PC-3 (cell line): ENCODE data around the gene ZNF322.
"Not testable (repeated sequence)": the region's sequence is repeated elsewhere in the genome, so short reads cannot be mapped to it uniquely, and the experiment has no call there.

Experiments
- EZH2phosphoT487 ChIP-seq: fragments of 300-600 bp; sonication (generic); IDR thresholded peaks from 2 replicates; pipeline ENCODE4 v1.6.1; 2018; ENCODE audit warnings: mild to moderate bottlenecking, antibody characterized with exemption, low read length, borderline replicate concordance
- TF ChIP-seq, protein P1 (sequence below): fragments of 300-600 bp; sonication (generic); conservative IDR thresholded peaks from 2 replicates; pipeline ENCODE4 v1.5.1; 2017; ENCODE audit warnings: antibody characterized with exemption, low read depth, mild to moderate bottlenecking, low read length

DNA sequence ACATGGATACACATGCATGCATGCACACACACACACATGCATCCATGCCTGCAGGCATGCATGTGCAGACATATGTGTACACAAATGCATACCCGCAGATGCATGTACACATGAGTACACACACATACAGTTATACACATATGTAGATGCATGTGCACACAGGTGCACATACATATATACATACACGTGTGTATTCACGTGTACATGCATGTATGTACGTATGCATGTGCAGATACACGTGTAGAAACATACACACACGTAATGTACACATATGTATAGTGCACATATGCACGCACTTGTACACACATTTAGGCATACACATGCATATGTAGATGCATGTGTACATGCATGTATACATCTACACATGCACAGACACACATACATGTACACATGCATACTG lies 11.0 kb upstream of the ZNF322 start:
- TF ChIP-seq, protein P1, sequence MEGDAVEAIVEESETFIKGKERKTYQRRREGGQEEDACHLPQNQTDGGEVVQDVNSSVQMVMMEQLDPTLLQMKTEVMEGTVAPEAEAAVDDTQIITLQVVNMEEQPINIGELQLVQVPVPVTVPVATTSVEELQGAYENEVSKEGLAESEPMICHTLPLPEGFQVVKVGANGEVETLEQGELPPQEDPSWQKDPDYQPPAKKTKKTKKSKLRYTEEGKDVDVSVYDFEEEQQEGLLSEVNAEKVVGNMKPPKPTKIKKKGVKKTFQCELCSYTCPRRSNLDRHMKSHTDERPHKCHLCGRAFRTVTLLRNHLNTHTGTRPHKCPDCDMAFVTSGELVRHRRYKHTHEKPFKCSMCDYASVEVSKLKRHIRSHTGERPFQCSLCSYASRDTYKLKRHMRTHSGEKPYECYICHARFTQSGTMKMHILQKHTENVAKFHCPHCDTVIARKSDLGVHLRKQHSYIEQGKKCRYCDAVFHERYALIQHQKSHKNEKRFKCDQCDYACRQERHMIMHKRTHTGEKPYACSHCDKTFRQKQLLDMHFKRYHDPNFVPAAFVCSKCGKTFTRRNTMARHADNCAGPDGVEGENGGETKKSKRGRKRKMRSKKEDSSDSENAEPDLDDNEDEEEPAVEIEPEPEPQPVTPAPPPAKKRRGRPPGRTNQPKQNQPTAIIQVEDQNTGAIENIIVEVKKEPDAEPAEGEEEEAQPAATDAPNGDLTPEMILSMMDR, result not testable (repeated sequence)
- not testable (repeated sequence) for TF ChIP-seq EZH2phosphoT487
